SK-N-SH (cell line): ENCODE data around the gene POLR3GL. TPM values are rescaled to one million over a fixed set of nuclear protein-coding genes. Genes with fewer than 3 reads are reported as not detected.

Experiments
- CTCF ChIA-PET: fragments of 300-600, 350-600 bp; formaldehyde crosslinking; extraction: SDS; loops from one replicate; lab custom pipeline; 2021; lab: Yijun Ruan, JAX
- POLR2A ChIA-PET: fragments of 350-600 bp; sonication (Branson Sonifier 250); formaldehyde crosslinking; extraction: SDS; loops from one replicate; lab custom pipeline; 2020; ENCODE audit warnings: antibody characterized with exemption, inconsistent platforms; lab: Yijun Ruan, JAX
- DNase-seq: peaks from one replicate; pipeline ENCODE4 v3.0.0; 2012
- H2AFZ ChIP-seq: fragments of 200-600 bp; sonication (generic); 2 replicates; pipeline ENCODE4 v1.8.1; 2016; ENCODE audit warnings: antibody characterized with exemption, mild to moderate bottlenecking, low read depth
- H3F3A ChIP-seq: fragments of 200-600 bp; sonication (generic); replicated peaks from 2 replicates; pipeline ENCODE3; 2016; ENCODE audit warnings: antibody characterized with exemption, mild to moderate bottlenecking; ENCODE audit not compliant: insufficient read depth
- H3K27ac ChIP-seq, 2 experiments: fragments of 200-500 bp in 1 of 2; fragments of 200-600 bp in 1 of 2; sonication (Bioruptor generic) in 1 of 2; sonication (generic), shearing (Covaris generic) in 1 of 2; 2 replicates each; pipeline versions ENCODE4 v1.5.1 to v1.6.1; 2014 to 2016; ENCODE audit warnings: low read depth in 2 of 2, inconsistent platforms in 1 of 2, low read length in 1 of 2, mild to moderate bottlenecking in 1 of 2, mixed read lengths in 1 of 2
- H3K27me3 ChIP-seq: fragments of 200-600 bp; sonication (generic), shearing (Covaris generic); 2 replicates; pipeline ENCODE4 v1.6.1; 2016; ENCODE audit warnings: mixed run types; ENCODE audit not compliant: insufficient read depth
- H3K36me3 ChIP-seq, 2 experiments: fragments of 200-500 bp in 1 of 2; fragments of 200-600 bp in 1 of 2; sonication (Bioruptor generic) in 1 of 2; sonication (generic) in 1 of 2; replicated peaks in 1 of 2; 2 replicates each; pipeline versions ENCODE3 to v1.5.1; 2014 to 2016; ENCODE audit warnings: low read length in 1 of 2, mild to moderate bottlenecking in 1 of 2; ENCODE audit not compliant: insufficient read depth in 2 of 2, control insufficient read depth in 1 of 2
- H3K4me1 ChIP-seq, 2 experiments: fragments of 200-500 bp in 1 of 2; fragments of 200-600 bp in 1 of 2; sonication (Bioruptor generic) in 1 of 2; sonication (generic), shearing (Covaris generic) in 1 of 2; 2 replicates each; pipeline versions ENCODE4 v1.5.1 to v1.6.1; 2014 to 2016; ENCODE audit warnings: low read depth in 1 of 2, low read length in 1 of 2, mixed run types in 1 of 2; ENCODE audit not compliant: insufficient read depth in 2 of 2, control insufficient read depth in 1 of 2
- H3K4me2 ChIP-seq: fragments of 200-600 bp; sonication (generic), shearing (Covaris generic); 2 replicates; pipeline ENCODE4 v1.6.1; 2017; ENCODE audit warnings: mixed run types
- H3K4me3 ChIP-seq, 2 experiments: fragments of 200-500 bp in 1 of 2; fragments of 200-600 bp in 1 of 2; sonication (Bioruptor generic) in 1 of 2; sonication (generic), shearing (Covaris generic) in 1 of 2; 2 replicates each; pipeline versions ENCODE4 v1.5.1 to v1.8.1; 2014 to 2016; ENCODE audit warnings: low read depth in 2 of 2, inconsistent platforms in 1 of 2, low read length in 1 of 2, mild to moderate bottlenecking in 1 of 2, mixed read lengths in 1 of 2, moderate library complexity in 1 of 2
- H3K79me2 ChIP-seq: fragments of 200-600 bp; sonication (generic); 2 replicates; pipeline ENCODE4 v1.8.1; 2017; ENCODE audit warnings: mild to moderate bottlenecking; ENCODE audit not compliant: insufficient read depth
- H3K9ac ChIP-seq: fragments of 200-600 bp; sonication (generic); 2 replicates; pipeline ENCODE4 v1.6.1; 2017; ENCODE audit warnings: mixed run types
- H3K9me2 ChIP-seq: fragments of 200-600 bp; sonication (generic); 2 replicates; pipeline ENCODE4 v1.6.1; 2017; ENCODE audit warnings: mixed run types
- H3K9me3 ChIP-seq: fragments of 200-600 bp; sonication (generic); 2 replicates; pipeline ENCODE4 v1.6.1; 2017; ENCODE audit warnings: mixed run types, mild to moderate bottlenecking, moderate library complexity
- H4K20me1 ChIP-seq: fragments of 200-600 bp; sonication (generic); 2 replicates; pipeline ENCODE4 v1.6.1; 2017; ENCODE audit warnings: mild to moderate bottlenecking, mixed run types; ENCODE audit not compliant: insufficient read depth
- CTCF ChIP-seq: fragments of 200-600 bp; sonication (generic); IDR thresholded peaks from 2 replicates; pipeline ENCODE4 v1.6.1; 2017; ENCODE audit warnings: antibody characterized with exemption, mild to moderate bottlenecking, moderate library complexity
- FOSL2 ChIP-seq: IDR thresholded peaks from 2 replicates; pipeline ENCODE4 v1.4.0; 2012; ENCODE audit warnings: low read depth, mild to moderate bottlenecking, moderate library complexity, borderline replicate concordance
- FOXJ3 ChIP-seq: sonication (generic); formaldehyde crosslinking; IDR thresholded peaks from 2 replicates; pipeline ENCODE4 v1.5.1; 2020; ENCODE audit warnings: mild to moderate bottlenecking, missing genetic modification reagents
- JUND ChIP-seq: IDR thresholded peaks from 2 replicates; pipeline ENCODE4 v1.4.0; 2012
- MEF2A ChIP-seq: IDR thresholded peaks from 2 replicates; pipeline ENCODE4 v1.4.0; 2012; ENCODE audit warnings: low read depth, borderline replicate concordance
- MXI1 ChIP-seq: IDR thresholded peaks from 2 replicates; pipeline ENCODE4 v1.6.1; 2012; ENCODE audit warnings: mild to moderate bottlenecking, low read depth, low read length, improper control_type of control experiment
- NRF1 ChIP-seq: IDR thresholded peaks from 2 replicates; pipeline ENCODE4 v1.6.1; 2012; ENCODE audit warnings: low read depth, mild to moderate bottlenecking, low read length
- PBX3 ChIP-seq: IDR thresholded peaks from 2 replicates; pipeline ENCODE4; 2012
- POLR2AphosphoS5 ChIP-seq: IDR thresholded peaks from 2 replicates; pipeline ENCODE4 v1.6.1; 2012; ENCODE audit warnings: low read depth, low read length
- RXRA ChIP-seq: IDR thresholded peaks from 2 replicates; pipeline ENCODE4 v1.4.0; 2012; ENCODE audit warnings: low read depth, mild to moderate bottlenecking, borderline replicate concordance
- TCF12 ChIP-seq: IDR thresholded peaks from 2 replicates; pipeline ENCODE4 v1.4.0; 2012
- YY1 ChIP-seq: IDR thresholded peaks from 2 replicates; pipeline ENCODE4 v1.4.0; 2012; ENCODE audit warnings: low read depth, mild to moderate bottlenecking
- ZBTB33 ChIP-seq: IDR thresholded peaks from 2 replicates; pipeline ENCODE4 v1.4.0; 2012; ENCODE audit warnings: low read depth, borderline replicate concordance
- WGBS: methylation state at CpG from one replicate; pipeline ENCODE4 v1.1.6; 2017; ENCODE audit warnings: low lambda C conversion rate; 5-methylcytosine and 5-hydroxymethylcytosine counted together
- polyA plus RNA-seq, 3 experiments: library from polyadenylated mRNA; depleted of rRNA; stranded (reverse); fragments of >200 nt; gene quantifications; 2 replicates each; pipeline ENCODE4 v1.2.3, GENCODE V29; 2012
- TF ChIP-seq, protein P1 (sequence below): IDR thresholded peaks from 2 replicates; pipeline ENCODE4 v1.6.1; 2012; ENCODE audit warnings: mild to moderate bottlenecking, low read depth, low read length, moderate library complexity

POLR3GL gene
- polyA plus RNA-seq, 1 of the 3 experiments (the other 2 are of a cell fraction), result 15.8 TPM

- Histone ChIP-seq H3K4me2 (peak overlapping the region; percentile 37; the same call in 1 of the 2 replicates), H3K79me2 (no peaks in the 10 kb centered on the region), H3K36me3 (no peaks in the 10 kb centered on the region), H3K4me3 (no peak overlapping the region), H3K27me3 (no peaks in the 10 kb centered on the region), H3K27ac (peak overlapping the region; percentile 12 to 51; a peak in 3 of 4 replicates), H3K4me1 (peaks cover 15 to 18% of the 10 kb centered on the region in 2 experiments; a peak in 3 of 4 replicates), H4K20me1 (no peaks in the 10 kb centered on the region), H3K9ac (no peak overlapping the region), H3K9me2 (no peaks in the 10 kb centered on the region), H2AFZ (peak overlapping the region; percentile 85), H3K9me3 (no peaks in the 10 kb centered on the region), H3F3A (peaks cover 4% of the 10 kb centered on the region)
- 93% methylated on average over 2 of the region's 2 CpGs for WGBS
- no peak for DNase-seq
- ChIA-PET POLR2A (interaction anchor here (0.6 kb wide), 1 partner anchor 41 kb away, joined by 3 read pairs; no protein-coding TSS in a partner anchor), CTCF (interaction anchor here (1.3 to 10.6 kb wide), 3 partner anchors 7 to 93 kb away, joined by 5 to 99 read pairs (median 14); no protein-coding TSS in a partner anchor)
- TF ChIP-seq YY1, result no peak
- no peak for TF ChIP-seq CTCF
- TF ChIP-seq PBX3, result no peak
- TF ChIP-seq RXRA, result no peak
- no peak for TF ChIP-seq POLR2AphosphoS5
- TF ChIP-seq MXI1, result no peak
Observed at GRCh38 chr1:145985129-145985501, 20.6 kb downstream of the POLR3GL start.

DNA sequence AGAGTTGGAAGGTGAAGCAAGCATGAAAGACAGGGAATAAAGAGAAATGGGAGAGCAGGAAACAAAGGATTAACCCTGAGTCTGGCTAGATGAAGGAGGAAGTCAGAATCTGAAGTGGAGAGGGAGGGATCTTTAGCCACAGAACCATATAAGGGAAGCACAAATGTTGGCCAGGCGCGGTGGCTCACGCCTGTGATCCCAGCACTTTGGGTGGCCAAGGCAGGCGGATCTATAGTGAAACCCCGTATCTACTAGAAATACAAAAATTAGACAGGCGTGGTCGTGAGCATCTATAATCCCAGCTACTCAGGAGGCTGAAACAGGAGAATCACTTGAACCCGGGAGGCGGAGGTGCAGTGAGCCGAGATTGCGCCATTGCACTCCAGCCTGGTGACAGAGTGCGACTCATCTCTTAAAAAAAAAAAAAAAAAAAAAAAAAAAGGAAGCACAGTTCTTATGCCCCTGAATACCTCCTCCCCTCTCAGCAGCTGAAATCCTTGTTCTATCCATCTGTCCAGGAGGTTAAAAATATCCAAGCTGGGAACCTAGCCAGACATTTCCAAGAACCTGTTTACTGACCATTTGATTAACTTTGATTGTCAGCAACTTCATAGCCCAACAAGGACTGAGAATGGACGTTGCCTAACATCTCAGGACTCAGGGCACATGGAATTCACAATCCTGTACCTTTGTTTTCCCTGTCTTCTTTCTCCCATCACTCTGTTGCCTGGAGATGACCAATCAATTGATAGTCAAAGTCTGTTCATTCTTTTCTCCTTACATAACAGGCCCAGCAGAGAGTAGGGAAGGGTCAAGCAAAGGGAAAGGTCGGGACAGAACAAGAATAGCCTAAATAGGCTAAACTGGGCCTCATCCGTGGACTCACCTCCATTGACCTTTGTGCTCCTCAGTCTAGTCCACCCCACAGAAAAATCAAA lies 21.3 kb downstream of the POLR3GL start:
- Histone ChIP-seq H3K4me1 (peaks cover 8 to 14% of the 10 kb centered on the region in 2 experiments; a peak in 3 of 4 replicates), H3K27me3 (no peaks in the 10 kb centered on the region), H3K9me3 (no peaks in the 10 kb centered on the region), H3K4me2 (peak overlapping the region; percentile 37; the same call in 1 of the 2 replicates), H2AFZ (peak overlapping the region; percentile 85), H3F3A (peaks cover 7% of the 10 kb centered on the region), H3K27ac (peak overlapping the region; percentile 51 to 69; a peak in 3 of 4 replicates), H3K4me3 (no peak overlapping the region), H3K9ac (no peak overlapping the region), H3K79me2 (no peaks in the 10 kb centered on the region), H3K9me2 (no peaks in the 10 kb centered on the region), H4K20me1 (no peaks in the 10 kb centered on the region), H3K36me3 (no peaks in the 10 kb centered on the region)
- DNase-seq, result no peak
- CTCF ChIA-PET, result interaction anchor here (1.3 to 10.6 kb wide), 3 partner anchors 8 to 94 kb away, joined by 5 to 99 read pairs (median 11); no protein-coding TSS in a partner anchor
- WGBS, result 63% methylated on average over 15 of the region's 15 CpGs
- POLR2A ChIA-PET, result interaction anchor here (0.6 kb wide), 1 partner anchor 41 kb away, joined by 3 read pairs; no protein-coding TSS in a partner anchor
- TF ChIP-seq FOSL2 (peak; percentile 45; the same call in 1 of the 2 replicates), FOXJ3 (CRISPR knock-in tag) (no peak), TCF12 (peak; percentile 57), ZBTB33 (no peak), NRF1 (no peak), POLR2AphosphoS5 (no peak), PBX3 (peak; percentile 48; the same call in 1 of the 2 replicates), JUND (peak; percentile 53), MEF2A (peak; percentile 70; the same call in 1 of the 2 replicates)
- TF ChIP-seq, protein P1, sequence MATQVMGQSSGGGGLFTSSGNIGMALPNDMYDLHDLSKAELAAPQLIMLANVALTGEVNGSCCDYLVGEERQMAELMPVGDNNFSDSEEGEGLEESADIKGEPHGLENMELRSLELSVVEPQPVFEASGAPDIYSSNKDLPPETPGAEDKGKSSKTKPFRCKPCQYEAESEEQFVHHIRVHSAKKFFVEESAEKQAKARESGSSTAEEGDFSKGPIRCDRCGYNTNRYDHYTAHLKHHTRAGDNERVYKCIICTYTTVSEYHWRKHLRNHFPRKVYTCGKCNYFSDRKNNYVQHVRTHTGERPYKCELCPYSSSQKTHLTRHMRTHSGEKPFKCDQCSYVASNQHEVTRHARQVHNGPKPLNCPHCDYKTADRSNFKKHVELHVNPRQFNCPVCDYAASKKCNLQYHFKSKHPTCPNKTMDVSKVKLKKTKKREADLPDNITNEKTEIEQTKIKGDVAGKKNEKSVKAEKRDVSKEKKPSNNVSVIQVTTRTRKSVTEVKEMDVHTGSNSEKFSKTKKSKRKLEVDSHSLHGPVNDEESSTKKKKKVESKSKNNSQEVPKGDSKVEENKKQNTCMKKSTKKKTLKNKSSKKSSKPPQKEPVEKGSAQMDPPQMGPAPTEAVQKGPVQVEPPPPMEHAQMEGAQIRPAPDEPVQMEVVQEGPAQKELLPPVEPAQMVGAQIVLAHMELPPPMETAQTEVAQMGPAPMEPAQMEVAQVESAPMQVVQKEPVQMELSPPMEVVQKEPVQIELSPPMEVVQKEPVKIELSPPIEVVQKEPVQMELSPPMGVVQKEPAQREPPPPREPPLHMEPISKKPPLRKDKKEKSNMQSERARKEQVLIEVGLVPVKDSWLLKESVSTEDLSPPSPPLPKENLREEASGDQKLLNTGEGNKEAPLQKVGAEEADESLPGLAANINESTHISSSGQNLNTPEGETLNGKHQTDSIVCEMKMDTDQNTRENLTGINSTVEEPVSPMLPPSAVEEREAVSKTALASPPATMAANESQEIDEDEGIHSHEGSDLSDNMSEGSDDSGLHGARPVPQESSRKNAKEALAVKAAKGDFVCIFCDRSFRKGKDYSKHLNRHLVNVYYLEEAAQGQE, result no peak
